CD14-positive monocyte (primary cell): Measurements from ENCODE around the gene ECSIT. TPM values are rescaled to one million over a fixed set of nuclear protein-coding genes. Genes with fewer than 3 reads are reported as not detected.
"Not testable (repeated sequence)": the region's sequence is repeated elsewhere in the genome, so short reads cannot be mapped to it uniquely, and the experiment has no call there.

Source experiments
- DNase-seq, 3 donors: peaks; one replicate each; pipeline ENCODE4 v3.0.0-alpha.2; 2011 to 2022
- H2AFZ ChIP-seq: 2 replicates; pipeline ENCODE4 v1.6.0; 2012; ENCODE audit warnings: mild to moderate bottlenecking, low read depth, low read length, inconsistent platforms; ENCODE audit not compliant: insufficient read depth, poor library complexity, severe bottlenecking
- H3K27ac ChIP-seq, 2 donors: 1 replicate in 1 of 2; 2 replicates in 1 of 2; pipeline ENCODE4 v1.5.1; 2012 to 2013; ENCODE audit warnings: low read length in 2 of 2, control low read depth in 1 of 2, inconsistent platforms in 1 of 2, low read depth in 1 of 2, mild to moderate bottlenecking in 1 of 2
- H3K27me3 ChIP-seq, 2 donors: one replicate each; pipeline versions ENCODE4 v1.6.0 to v1.6.1; 2011 to 2013; ENCODE audit warnings: low read length in 2 of 2; ENCODE audit not compliant: control insufficient read depth in 2 of 2, insufficient read depth in 2 of 2
- H3K36me3 ChIP-seq, 2 donors: replicated peaks in 1 of 2; 1 replicate in 1 of 2; 2 replicates in 1 of 2; pipeline versions ENCODE4 v1.5.1 to v1.6.1; 2012 to 2013; ENCODE audit warnings: low read length in 2 of 2, control low read depth in 1 of 2, inconsistent platforms in 1 of 2, mild to moderate bottlenecking in 1 of 2; ENCODE audit not compliant: insufficient read depth in 2 of 2, control insufficient read depth in 1 of 2
- H3K4me1 ChIP-seq, 2 donors: 1 replicate in 1 of 2; 2 replicates in 1 of 2; pipeline versions ENCODE4 v1.5.1 to v1.6.1; 2012 to 2013; ENCODE audit warnings: low read length in 2 of 2, control low read depth in 1 of 2, inconsistent platforms in 1 of 2, mild to moderate bottlenecking in 1 of 2, moderate library complexity in 1 of 2; ENCODE audit not compliant: insufficient read depth in 2 of 2, control insufficient read depth in 1 of 2
- H3K4me2 ChIP-seq: replicated peaks from 2 replicates; pipeline ENCODE3; 2012; ENCODE audit warnings: low read length, moderate library complexity, mild to moderate bottlenecking; ENCODE audit not compliant: poor library complexity, severe bottlenecking; ENCODE audit errors: extremely low read depth
- H3K4me3 ChIP-seq, 3 experiments: fragments of 200-600 bp in 1 of 3; sonication (generic) in 1 of 3; replicated peaks in 1 of 3; 1 replicate in 2 of 3; 2 replicates in 1 of 3; pipeline ENCODE4 v1.5.1; 2011 to 2013; ENCODE audit warnings: low read length in 3 of 3, mild to moderate bottlenecking in 3 of 3, control low read depth in 2 of 3, low read depth in 2 of 3, inconsistent platforms in 1 of 3, moderate library complexity in 1 of 3
- H3K79me2 ChIP-seq: 2 replicates; pipeline ENCODE4 v1.6.0; 2012; ENCODE audit warnings: mild to moderate bottlenecking, control low read depth, inconsistent platforms, low read length, moderate library complexity; ENCODE audit not compliant: insufficient read depth
- H3K9ac ChIP-seq: 2 replicates; pipeline ENCODE4 v1.6.0; 2017; ENCODE audit warnings: low read length, mild to moderate bottlenecking; ENCODE audit not compliant: insufficient read depth, poor library complexity, severe bottlenecking
- H3K9me3 ChIP-seq, 2 donors: replicated peaks in 1 of 2; 1 replicate in 1 of 2; 2 replicates in 1 of 2; pipeline versions ENCODE4 v1.5.1 to v1.6.1; 2012 to 2013; ENCODE audit warnings: low read length in 2 of 2, control low read depth in 1 of 2; ENCODE audit not compliant: control insufficient read depth in 1 of 2, insufficient read depth in 1 of 2
- H4K20me1 ChIP-seq: 2 replicates; pipeline ENCODE4 v1.6.0; 2012; ENCODE audit warnings: mild to moderate bottlenecking, low read length, control low read depth, moderate library complexity; ENCODE audit not compliant: insufficient read depth
- H3K27ac Mint-ChIP-seq, 7 donors: one replicate each; pipeline ENCODE4 v1.8.0; 2020; ENCODE audit warnings: mild to moderate bottlenecking in 7 of 7, mixed read lengths in 7 of 7, moderate library complexity in 6 of 7, inconsistent platforms in 2 of 7
- H3K27me3 Mint-ChIP-seq, 3 donors: one replicate each; pipeline ENCODE4 v1.8.0; 2021 to 2022; ENCODE audit warnings: low read depth in 3 of 3, mild to moderate bottlenecking in 3 of 3, mixed read lengths in 3 of 3, moderate library complexity in 3 of 3, inconsistent platforms in 1 of 3
- H3K36me3 Mint-ChIP-seq, 2 donors: one replicate each; pipeline ENCODE4 v1.8.0; 2020; ENCODE audit warnings: mixed read lengths in 2 of 2, inconsistent platforms in 1 of 2, mild to moderate bottlenecking in 1 of 2
- H3K4me1 Mint-ChIP-seq: one replicate; pipeline ENCODE4 v1.8.0; 2020; ENCODE audit warnings: mild to moderate bottlenecking, mixed read lengths
- H3K4me3 Mint-ChIP-seq, 2 donors: one replicate each; pipeline ENCODE4 v1.8.0; 2020; ENCODE audit warnings: mild to moderate bottlenecking in 2 of 2, mixed read lengths in 2 of 2, moderate library complexity in 1 of 2
- H3K9me3 Mint-ChIP-seq, 7 donors: one replicate each; pipeline ENCODE4 v1.8.0; 2020 to 2022; ENCODE audit warnings: mixed read lengths in 7 of 7, mild to moderate bottlenecking in 6 of 7, moderate library complexity in 6 of 7, inconsistent platforms in 2 of 7
- WGBS: methylation state at CpG from one replicate; pipeline ENCODE4 v1.1.5; 2013; ENCODE audit warnings: missing lambda C conversion rate; ENCODE audit not compliant: insufficient coverage; 5-methylcytosine and 5-hydroxymethylcytosine counted together
- intact Hi-C, 2 donors: fragments of 100-400 bp; cut with micrococcal nuclease; formaldehyde crosslinking; loops; one replicate each; pipeline versions ENCODE4 v1.15.0 to v1.15.1; 2023
- polyA plus RNA-seq, 3 donors: library from polyadenylated mRNA; depleted of rRNA in 1 of 3; unstranded in 2 of 3; stranded (reverse) in 1 of 3; fragments of 300-500 nt in 2 of 3; fragments of >200 nt in 1 of 3; fragmentation: Illumina TruSeq in 2 of 3; gene quantifications; 1 replicate in 2 of 3; 2 replicates in 1 of 3; pipeline ENCODE4 v1.2.3, GENCODE V29; 2012 to 2021
- TF ChIP-seq, protein P1 (sequence below): fragments of 200-600 bp; IDR thresholded peaks from one replicate; pipeline ENCODE4 v1.8.0; 2022; ENCODE audit warnings: antibody characterized with exemption, mild to moderate bottlenecking

ECSIT gene
- polyA plus RNA-seq, 3 donors: 26.4 to 31.6 (median 28.3) TPM

DNA sequence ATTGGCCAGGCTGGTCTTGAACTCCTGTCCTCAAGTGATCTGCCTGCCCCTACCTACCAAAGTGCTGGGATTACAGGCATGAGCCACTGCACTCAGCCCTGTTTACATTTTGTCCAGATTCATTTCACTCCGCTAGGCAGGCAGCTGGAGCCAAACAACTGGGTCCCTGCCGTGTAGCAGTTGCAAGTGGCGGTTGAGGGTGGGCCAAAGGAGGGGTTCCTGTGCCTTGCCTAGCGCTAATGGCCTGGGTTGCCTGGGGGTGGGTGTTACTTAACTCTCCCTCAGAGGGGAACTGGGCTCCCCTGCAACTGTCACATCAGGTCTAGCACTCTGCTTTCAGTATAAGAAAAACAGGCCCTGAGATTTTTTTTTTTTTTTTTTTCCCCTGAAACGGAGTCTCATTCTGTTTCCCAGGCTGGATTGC, 41.1 kb upstream of the ECSIT start:
- H3K36me3 Mint-ChIP-seq: peaks cover 0 to 2% of the 10 kb centered on the region in 2 donors
- peak in 1 of 3 donors; percentile 45 for DNase-seq
- Histone ChIP-seq H3K9ac (no peak overlapping the region), H3K4me3 (no peak overlapping the region), H3K9me3 (no peaks in the 10 kb centered on the region), H3K36me3 (no peaks in the 10 kb centered on the region), H3K4me1 (peaks cover 22 to 30% of the 10 kb centered on the region in 2 donors), H3K27ac (peak overlapping the region in 1 of 2 donors; percentile 4), H4K20me1 (no peaks in the 10 kb centered on the region), H3K27me3 (no peaks in the 10 kb centered on the region), H3K79me2 (no peaks in the 10 kb centered on the region), H2AFZ (no peak overlapping the region), H3K4me2 (no peak overlapping the region)
- no peaks in the 10 kb centered on the region for H3K9me3 Mint-ChIP-seq
- peak overlapping the region in 6 of 7 donors; percentile 25 to 93 (median 74) for H3K27ac Mint-ChIP-seq
- intact Hi-C loops: no loop called here
- H3K27me3 Mint-ChIP-seq: peaks cover 2 to 4% (median 2%) of the 10 kb centered on the region in 3 donors
- TF ChIP-seq, protein P1, sequence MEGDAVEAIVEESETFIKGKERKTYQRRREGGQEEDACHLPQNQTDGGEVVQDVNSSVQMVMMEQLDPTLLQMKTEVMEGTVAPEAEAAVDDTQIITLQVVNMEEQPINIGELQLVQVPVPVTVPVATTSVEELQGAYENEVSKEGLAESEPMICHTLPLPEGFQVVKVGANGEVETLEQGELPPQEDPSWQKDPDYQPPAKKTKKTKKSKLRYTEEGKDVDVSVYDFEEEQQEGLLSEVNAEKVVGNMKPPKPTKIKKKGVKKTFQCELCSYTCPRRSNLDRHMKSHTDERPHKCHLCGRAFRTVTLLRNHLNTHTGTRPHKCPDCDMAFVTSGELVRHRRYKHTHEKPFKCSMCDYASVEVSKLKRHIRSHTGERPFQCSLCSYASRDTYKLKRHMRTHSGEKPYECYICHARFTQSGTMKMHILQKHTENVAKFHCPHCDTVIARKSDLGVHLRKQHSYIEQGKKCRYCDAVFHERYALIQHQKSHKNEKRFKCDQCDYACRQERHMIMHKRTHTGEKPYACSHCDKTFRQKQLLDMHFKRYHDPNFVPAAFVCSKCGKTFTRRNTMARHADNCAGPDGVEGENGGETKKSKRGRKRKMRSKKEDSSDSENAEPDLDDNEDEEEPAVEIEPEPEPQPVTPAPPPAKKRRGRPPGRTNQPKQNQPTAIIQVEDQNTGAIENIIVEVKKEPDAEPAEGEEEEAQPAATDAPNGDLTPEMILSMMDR: no peak
- WGBS: 18% methylated on average over 3 of the region's 5 CpGs
- peaks cover 43% of the 10 kb centered on the region for H3K4me1 Mint-ChIP-seq
- no peak overlapping the region for H3K4me3 Mint-ChIP-seq

DNA sequence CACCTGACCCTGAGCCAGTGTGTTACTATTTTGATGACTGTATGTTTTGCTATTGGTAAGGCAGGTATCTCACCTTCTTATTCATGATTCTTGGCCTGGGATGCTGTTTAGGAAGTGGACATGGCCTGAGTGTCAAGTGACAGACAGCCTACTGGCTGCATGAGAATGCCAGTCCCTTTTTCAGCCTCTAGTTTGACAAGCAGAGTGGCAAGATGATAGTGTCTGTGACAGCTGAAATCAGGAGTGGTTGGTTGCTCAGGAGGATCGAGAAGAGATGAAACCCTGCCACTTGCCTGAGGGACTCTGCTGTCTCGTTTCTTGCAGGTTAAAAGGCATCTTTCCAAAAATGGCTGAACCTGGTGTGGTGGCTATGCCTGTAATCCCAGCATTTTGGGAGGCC, 37.2 kb upstream of the ECSIT start:
- Mint-ChIP-seq H3K4me1 (peaks cover 60% of the 10 kb centered on the region), H3K4me3 (peak overlapping the region in 1 of 2 donors; percentile 17), H3K9me3 (no peaks in the 10 kb centered on the region), H3K27ac (peak overlapping the region in 6 of 7 donors; percentile 41 to 85 (median 70)), H3K27me3 (peaks cover 0 to 2% (median 0%) of the 10 kb centered on the region in 3 donors), H3K36me3 (peaks cover 0 to 2% of the 10 kb centered on the region in 2 donors)
- intact Hi-C loops: loop anchor here in 1 of 2 donors (10.0 kb wide), 3 partner anchors 241 to 1141 kb away; partner anchors contain the start of genes PDE4A and TSPAN16
- peaks cover 27 to 49% of the 10 kb centered on the region in 2 donors for H3K4me1 ChIP-seq
- H3K4me2 ChIP-seq: no peak overlapping the region
- H3K27me3 ChIP-seq: no peaks in the 10 kb centered on the region
- WGBS: 100% methylated on average over 2 of the region's 2 CpGs
- H3K79me2 ChIP-seq: no peaks in the 10 kb centered on the region
- no peaks in the 10 kb centered on the region for H3K9me3 ChIP-seq
- no peak overlapping the region for H3K27ac ChIP-seq
- no peak overlapping the region for H3K4me3 ChIP-seq
- H4K20me1 ChIP-seq: no peaks in the 10 kb centered on the region
- TF ChIP-seq, protein P1: no peak
- no peak overlapping the region for H2AFZ ChIP-seq
- no peak overlapping the region for H3K9ac ChIP-seq
- no peaks in the 10 kb centered on the region for H3K36me3 ChIP-seq
- peak in 1 of 3 donors; percentile 25 for DNase-seq

DNA sequence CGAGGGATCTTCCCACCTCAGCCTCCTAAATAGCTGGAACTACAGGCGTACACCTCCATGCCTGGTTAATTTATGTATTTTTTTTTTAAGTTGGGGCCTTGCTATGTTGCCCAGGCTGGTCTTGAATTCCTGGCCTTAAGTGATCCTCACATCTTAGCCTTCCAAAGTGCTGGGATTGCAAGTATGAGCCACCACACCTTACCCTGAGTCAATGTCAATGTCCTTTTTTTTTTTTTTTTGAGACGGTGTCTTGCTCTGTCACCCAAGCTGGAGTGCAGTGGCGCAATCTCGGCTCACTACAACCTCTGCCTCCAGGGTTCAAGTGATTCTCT, 36.7 kb upstream of the ECSIT start:
- H4K20me1 ChIP-seq, H2AFZ ChIP-seq, H3K27me3 ChIP-seq, H3K79me2 ChIP-seq, H3K36me3 ChIP-seq, H3K27me3 Mint-ChIP-seq, H3K27ac ChIP-seq, H3K36me3 Mint-ChIP-seq, H3K4me2 ChIP-seq, H3K9me3 Mint-ChIP-seq, H3K9ac ChIP-seq, H3K4me3 Mint-ChIP-seq, H3K4me3 ChIP-seq, H3K9me3 ChIP-seq: not testable (repeated sequence)
- peak overlapping the region in 5 of 7 donors; percentile 3 to 77 (median 45) for H3K27ac Mint-ChIP-seq
- 100% methylated on average over 1 of the region's 5 CpGs for WGBS
- intact Hi-C loops: loop anchor here in 1 of 2 donors (10.0 kb wide), 3 partner anchors 241 to 1141 kb away; partner anchors contain the start of genes PDE4A and TSPAN16
- H3K4me1 ChIP-seq: peaks cover 32 to 52% of the 10 kb centered on the region in 2 donors
- H3K4me1 Mint-ChIP-seq: peaks cover 63% of the 10 kb centered on the region
- DNase-seq: peak in 2 of 3 donors; percentile 37 to 53
